Stomach (tissue), 4 donors: ENCODE data around the gene ARHGEF10L.

Source experiments
- CTCF ChIP-seq, 7 experiments: fragments of 450-650 bp in 4 of 7; fragments of 200-600 bp in 3 of 7; sonication (generic) in 3 of 7; IDR thresholded peaks; one replicate each; pipeline ENCODE4 v1.5.1; 2016 to 2019; ENCODE audit warnings: antibody characterized with exemption in 7 of 7, control low read depth in 2 of 7, mild to moderate bottlenecking in 1 of 7
- EP300 ChIP-seq: sonication (generic); formaldehyde crosslinking; IDR thresholded peaks from one replicate; pipeline ENCODE4 v1.6.1; 2017; ENCODE audit warnings: antibody characterized with exemption
- POLR2A ChIP-seq, 4 donors: fragments of 450-650 bp; IDR thresholded peaks; one replicate each; pipeline ENCODE4 v1.6.1; 2016; ENCODE audit warnings: antibody characterized with exemption in 4 of 4, control low read depth in 2 of 4, mild to moderate bottlenecking in 1 of 4, moderate library complexity in 1 of 4
- POLR2AphosphoS5 ChIP-seq, 3 donors: sonication (generic); formaldehyde crosslinking; IDR thresholded peaks; one replicate each; pipeline ENCODE4 v1.6.1; 2016; ENCODE audit warnings: antibody characterized with exemption in 3 of 3

- TF ChIP-seq CTCF (IDR thresholded peaks at IDR 0.05), result no peak
- no peak for TF ChIP-seq POLR2A (IDR thresholded peaks at IDR 0.05)
- no peak for TF ChIP-seq EP300
- no peak for TF ChIP-seq POLR2AphosphoS5 (IDR thresholded peaks at IDR 0.05)
Observed at GRCh38 chr1:17595602-17595925, 56.1 kb downstream of the ARHGEF10L start.
